ENCODE measurements around the gene CEP95.
A peak's percentile ranks its signal among the peaks of the same experiment; 100 is the strongest.
"Not testable (repeated sequence)": the region's sequence is repeated elsewhere in the genome, so short reads cannot be mapped to it uniquely, and the experiment has no call there.

CEP95 gene

DNA sequence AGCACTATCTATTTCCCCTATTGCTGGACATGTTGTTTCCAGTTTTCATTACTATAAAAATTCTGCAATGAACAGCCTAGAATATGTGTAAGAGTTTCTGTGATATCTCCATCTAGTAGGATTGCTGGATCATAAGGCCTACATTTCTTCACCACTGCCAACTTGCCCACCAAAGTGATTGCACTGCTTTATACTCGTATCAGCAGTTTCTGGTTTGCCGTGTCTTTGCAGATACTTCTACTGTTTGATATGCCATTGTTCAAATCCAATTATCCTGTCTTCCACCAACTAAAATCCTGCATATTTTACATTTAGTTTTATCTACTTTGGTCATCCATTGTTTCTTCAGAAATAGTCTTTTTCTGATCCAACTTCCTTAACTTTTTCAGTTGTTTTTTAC, 21.1 kb downstream of the CEP95 start:
- no peak for DNase-seq

DNA sequence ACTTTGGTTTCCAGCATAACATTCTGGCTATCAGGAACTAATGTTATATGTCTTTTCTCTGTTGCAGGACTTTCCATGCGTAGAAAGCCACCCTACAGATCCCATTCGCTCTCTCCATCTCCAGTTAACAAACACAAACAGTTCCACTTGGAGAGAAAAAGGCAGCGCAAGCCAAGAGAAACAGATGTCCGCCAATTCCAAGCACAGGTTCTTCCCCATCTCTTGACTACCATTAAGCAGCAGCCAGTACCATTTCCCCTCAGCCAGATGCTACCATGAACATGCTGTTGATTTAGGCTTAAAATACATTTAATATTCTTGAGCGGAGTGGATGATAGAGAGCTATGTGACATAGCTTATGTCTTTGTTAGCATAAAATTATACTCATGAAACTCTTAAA, 22.4 kb downstream of the CEP95 start:
- DNase-seq = no peak

DNA sequence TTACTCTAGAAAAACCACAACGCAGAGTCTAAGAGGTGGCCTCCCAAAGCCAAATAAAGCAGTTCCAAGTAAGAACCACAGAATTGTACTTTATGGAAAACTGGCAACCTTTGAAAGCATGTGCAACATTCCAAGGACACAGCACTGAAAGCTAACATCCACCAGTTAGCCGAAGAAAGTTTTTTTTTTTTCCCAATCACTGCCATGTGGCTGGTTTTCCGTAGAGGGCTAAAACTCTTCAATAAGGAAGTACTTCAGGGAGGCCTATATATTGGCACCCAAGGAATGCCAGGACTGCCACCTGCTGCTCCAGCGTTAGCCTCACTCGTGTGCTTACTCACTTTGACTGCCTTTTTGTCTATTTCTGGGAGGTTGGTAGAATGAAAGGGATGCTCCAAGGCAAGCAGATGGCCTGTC, 25.2 kb downstream of the CEP95 start:
- no peak for DNase-seq

DNA sequence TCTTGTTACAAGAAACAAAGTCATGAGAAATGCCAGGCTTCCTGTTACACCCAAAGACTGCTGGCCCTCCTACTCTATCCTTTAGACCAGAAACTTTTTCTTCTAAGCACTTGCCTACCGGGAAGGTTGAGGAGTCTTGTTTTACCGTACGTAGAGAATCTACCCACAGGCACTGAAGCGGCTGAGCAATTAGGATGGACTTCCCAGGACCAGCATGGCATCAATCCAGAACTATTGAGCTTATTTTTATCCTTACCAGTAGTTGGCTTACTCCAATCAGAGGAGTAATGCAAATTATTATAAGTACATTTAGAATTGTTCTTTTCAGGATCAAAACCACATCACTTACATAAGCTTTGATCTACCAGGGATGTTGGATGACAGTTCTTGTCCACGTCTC, 25.6 kb downstream of the CEP95 start:
- no peak for DNase-seq

DNA sequence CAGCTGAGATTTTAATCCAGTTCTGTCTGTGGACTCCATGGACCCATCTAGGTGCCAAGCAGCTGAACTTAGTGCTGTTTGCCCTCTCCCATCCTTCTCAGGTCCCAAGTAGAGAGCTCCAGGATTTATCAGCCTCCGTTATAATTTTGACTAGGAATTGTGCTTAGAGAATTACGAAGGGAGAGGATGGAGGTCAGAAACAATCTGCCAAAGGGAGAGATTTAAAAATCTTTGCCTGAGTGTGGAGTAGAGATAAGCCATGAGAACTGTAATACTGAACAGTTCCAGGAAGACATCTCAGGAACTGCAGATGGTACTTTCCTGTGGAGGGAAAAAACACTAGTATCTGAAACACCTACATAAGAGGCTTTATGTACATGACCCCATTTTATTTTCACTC, 27.0 kb downstream of the CEP95 start:
- DNase-seq = no peak

DNA sequence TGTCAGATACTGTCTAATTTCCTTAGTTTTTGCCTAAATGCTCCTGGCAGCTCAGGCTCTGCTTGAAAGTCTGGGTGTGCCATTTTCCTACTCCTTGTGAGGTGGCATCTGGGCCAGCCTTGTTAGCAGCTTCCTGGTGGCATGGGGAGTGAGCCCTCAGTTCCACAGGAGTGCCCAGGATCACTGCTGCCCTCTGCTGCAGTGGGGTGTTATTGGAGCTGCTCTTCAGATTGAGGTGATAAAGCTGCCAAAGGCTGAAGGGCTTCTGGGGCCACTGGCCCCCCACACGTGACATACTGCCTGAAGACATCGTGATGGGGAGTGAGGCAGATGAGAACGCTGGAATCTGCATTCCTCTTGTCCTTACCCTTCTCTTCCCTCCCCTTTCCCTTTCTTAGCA, 27.4 kb downstream of the CEP95 start:
- DNase-seq = peak; percentile 16

DNA sequence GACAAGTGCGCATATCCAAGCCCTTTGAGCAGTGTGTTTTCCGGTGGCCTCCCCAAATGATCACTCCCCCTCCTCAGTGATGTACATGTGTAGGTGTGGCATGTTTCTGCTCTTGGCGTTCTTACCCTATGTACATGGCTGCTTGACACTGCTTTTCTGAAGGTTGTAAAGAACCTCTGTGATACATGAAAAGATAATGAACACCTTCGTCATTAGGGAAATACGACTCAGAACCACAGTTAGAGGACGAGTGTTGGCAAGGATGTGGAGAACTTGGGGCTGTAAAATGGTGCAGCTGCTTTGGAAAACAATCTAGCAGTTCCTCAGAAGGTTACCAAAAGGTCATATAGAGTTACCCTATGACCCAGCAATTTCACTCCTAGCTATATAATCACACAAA, 28.6 kb downstream of the CEP95 start:
- no peak for DNase-seq

DNA sequence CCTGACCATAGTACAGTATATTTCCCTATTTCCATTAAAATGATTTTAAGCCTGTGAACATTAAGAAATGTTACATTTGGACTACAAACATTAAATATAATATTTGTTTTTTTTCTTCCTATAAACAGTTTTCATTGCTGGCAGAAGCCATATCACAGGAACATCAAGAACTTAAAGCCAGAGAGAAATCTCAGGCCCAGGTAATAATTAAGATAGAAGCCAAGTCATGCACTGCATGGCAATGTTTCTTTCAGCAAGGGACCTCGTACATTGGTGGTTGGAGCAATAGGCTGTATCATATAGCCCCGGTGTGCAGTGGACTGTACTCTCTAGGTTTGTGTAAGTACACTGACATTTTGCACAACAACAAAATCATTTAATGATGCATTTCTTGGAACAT, 30.1 kb downstream of the CEP95 start:
- DNase-seq = no peak

DNA sequence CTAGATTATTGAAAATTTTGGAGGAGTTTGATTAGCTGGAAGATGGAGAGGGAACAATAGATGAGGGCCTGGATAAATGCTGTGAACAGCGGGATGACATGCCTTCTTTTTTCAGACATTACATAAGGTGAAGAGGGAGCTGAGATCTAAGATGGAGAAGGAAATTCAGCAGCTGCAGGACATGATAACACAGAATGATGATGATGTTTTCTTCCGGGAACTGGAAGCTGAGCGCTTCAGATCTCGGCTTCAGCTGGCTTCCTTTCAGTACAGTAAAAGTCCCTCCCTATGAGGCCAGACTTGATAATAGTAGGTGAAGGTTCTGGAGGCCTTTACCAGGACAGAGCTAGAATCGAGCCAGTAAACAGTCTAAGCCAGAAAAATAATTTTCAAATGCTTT, 30.7 kb downstream of the CEP95 start:
- no peak for DNase-seq

DNA sequence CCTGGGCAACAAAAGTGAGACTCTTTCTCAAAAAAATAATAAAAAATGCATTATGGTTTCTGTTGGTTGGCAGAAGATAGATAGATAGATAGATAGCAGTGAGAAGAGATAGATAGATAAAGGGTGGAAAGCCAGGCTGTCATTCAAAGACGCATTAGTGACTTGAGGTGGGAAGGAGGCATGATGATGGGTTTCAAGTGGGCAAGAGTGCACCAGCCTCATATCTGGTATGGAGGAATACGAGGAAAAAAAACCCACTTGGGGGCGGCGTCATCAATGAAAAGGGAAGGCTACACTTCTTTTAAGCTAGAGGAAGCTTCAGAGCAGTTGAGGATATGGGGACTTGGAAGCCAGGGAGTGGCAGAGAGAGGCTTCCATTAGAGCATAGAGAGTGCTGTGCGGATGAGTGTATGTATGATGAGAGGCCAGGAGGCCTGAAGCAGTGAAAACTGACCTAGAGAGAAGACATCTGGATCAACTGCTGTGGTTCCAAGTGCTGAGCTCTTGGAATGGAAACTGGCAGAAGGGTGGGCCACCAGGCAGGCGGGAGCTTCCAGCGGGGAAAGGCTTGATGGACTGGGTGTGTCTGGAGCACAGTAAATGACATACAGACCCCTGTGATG, 31.8 kb downstream of the CEP95 start:
- DNase-seq = no peak

DNA sequence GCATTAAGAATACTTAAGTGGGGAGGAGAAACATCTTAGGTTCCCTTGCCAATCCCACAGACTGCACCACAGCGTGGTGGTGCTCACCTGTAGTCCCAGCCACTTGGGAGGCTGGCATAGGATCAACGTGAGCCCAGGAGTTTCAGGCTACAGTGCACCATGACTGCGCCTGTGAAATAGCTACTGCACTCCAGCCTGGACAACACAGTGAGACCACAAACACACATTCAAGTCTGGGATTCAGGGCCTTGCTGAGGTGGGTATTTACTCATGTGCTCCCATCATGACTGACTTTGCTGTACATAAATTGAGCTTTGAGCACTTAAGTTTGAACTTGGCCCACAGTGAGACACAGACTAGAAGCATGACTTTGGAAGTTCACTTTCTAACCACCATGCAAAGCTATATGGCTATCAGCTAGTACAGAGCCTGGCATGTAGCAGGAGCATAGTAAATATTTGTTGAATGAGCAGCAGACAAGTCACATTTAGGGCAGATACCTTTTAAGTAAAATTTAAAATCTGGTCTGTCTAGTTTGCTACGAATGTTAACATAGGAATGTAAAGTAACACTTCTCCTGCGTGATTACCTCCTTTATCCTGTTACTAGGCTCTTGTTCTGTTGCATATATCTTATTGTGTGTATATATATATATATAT, 33.5 kb downstream of the CEP95 start:
- no peak for DNase-seq

DNA sequence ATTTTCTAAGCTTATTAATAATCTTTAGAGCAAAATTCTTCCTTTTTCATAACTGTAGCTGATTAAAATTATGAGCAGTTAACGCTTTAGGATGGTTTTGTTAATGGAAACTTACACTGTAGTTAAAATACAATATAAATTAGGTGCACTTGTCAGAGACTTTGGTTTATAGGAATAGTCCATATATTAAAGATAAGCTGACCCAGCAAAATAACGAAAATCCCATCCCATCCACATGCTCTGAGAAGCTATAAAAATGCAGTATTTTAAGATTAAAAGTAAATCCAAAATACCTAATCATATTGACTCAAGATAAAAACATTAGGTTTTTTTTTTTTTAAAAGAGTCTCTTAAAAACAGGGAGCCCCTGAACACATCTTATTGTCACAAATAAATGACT, 38.0 kb downstream of the CEP95 start:
- DNase-seq = no peak

DNA sequence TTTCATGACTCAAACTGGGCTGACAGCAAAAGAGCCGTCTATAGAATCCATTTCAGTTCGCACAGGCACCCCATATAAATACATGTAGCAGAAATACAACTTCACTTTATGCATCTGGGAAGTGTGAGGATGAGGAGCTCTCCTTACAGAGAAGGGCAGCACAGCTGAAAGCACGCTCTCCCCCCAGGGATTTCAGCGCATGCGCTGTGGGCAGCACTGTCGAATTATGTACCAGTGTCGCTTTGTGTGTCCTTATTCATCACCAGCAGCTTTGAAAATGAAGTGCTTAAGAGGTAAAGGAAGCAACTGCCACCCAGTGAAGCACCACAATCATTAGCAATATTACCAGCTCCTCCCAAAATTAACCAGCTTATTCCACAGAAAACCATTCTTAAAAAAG, 39.9 kb downstream of the CEP95 start:
- no peak for DNase-seq

DNA sequence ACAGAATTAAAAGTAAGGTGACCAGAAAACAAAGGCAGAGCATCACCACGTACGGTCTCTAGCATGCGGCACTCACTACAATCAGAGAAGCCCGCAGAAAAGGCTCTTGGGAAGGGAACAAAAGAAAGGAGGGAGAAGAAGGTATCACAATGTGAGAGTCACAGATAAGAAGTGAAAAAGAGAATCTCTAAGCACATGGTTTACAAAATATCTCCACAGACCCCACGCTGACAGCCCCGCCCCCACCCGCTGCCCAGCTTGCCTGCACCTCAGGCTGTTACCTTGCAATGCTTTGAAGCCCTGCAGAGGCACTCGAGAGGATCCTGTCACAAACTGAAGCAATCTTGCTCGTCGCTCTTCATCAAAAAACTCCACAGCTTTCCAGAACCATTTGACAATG, 40.5 kb downstream of the CEP95 start:
- DNase-seq = no peak

DNA sequence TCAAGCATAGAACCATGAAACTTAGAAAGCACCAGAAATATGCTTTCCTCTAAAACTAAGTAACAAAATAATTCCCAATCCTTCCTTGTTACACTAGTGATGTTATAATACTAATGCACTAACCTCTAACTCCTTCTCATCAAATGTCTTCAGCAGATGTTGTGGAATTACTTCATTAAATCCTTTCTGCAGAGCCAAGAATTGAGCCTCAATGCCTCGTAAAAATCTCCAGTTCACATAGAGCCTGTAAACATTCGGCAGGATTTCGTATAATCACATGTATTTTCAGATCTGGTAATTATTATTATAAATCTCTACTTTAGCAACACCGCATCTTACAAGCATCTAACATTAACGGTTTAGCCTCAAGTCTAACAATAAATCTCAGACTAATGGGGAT, 44.7 kb downstream of the CEP95 start:
- DNase-seq = no peak

DNA sequence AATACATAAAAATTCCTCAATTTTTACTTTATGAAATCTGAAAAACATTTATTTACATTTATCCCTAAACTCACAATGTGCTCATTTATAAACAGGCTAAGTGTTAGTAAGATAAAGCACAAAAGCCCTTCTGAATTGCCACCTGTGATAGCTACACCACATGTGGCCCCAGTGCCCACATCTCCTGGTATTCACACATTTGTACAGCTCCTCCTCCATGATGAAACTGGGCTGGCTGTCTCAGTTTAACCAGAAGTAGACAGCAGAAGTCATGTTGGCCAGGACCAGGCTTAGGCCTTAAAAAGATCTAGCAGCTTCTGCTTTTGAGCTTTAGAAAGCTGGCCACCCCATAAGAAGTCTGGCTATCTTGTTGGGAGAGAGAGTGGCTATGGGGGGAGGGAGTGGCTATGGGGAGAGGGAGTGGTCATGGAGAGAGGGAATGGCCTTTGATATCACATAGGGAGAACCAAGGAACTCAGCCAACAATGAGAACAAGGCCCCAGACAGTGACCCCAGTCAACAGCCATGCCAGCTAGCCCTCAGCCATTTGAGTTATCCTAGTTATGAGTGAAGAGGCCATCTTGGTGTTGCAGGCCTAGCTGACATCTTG, 47.4 kb downstream of the CEP95 start:
- DNase-seq = no peak

DNA sequence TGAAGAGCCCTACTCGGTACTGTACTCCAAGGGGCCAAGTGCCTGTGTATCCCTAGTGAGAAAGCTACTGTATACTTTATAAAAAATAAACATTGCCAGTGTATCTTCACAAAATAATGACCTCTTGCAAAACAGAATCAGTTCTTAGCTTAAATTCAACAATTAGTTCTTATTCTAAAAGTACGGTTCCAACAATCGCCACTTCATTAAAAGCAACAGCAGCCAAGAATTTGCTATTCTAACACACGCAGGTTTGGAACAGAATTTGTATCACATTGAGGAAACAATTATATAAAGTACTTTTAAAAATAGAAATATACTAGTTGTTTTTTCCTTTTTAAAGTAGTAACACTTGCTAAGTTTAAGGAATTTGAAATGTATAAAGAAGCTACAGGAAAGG, 48.5 kb downstream of the CEP95 start:
- DNase-seq = no peak

DNA sequence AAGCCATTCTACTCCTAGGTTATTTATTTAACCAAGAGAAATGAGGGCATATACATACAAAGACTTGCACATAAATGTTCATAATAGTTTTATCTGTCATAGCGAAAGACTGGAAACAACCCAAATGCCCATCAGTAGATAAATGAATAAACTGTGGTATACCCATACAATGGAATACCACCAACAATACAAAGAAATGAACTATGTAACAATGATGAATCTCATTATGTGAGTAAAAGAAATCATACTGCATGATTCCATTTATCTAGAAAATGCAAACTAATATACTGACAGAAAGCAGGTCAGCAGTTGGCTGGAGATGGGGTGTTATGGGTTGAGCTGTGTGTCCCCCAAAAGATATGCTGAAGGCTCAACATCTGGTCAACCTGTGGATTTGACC, 57.3 kb downstream of the CEP95 start:
- no peak for DNase-seq

DNA sequence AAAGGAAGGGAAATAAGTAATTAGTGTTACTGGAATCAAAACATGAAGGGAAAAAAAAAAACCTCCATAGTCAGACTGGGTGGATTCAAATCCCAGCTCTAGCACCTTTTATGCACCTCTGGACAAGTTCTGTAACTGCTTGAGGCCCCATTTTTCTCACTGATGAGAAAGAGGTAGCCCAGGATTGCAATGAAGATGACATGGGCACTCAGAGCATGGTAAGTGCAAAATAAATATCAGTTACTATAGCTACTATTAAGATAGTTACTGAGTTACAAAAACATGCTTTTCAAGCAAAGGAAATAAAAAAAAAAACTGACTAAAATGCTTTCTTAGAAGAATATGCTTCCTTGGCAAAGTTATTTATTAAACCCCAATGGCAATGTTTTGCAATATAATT, 58.8 kb downstream of the CEP95 start:
- DNase-seq = no peak

DNA sequence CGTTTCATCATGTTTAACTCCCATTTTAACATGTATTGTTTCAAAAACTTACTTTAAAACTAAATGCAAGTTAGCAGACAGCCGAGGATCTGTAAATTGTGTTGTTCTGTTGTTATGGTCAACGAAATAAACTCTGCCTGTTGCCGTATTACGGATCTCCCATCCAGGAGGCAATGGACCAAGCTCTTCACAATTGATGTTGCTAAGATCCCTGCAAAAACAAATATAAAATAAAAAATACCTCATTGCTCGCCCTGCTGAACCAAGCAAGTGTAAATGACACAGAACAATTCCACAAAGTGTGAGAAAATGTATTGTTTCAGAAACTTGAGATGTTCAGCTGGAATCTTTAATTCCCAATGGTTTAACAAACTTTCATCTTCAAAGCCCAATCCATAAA, 65.0 kb downstream of the CEP95 start:
- DNase-seq = no peak

DNA sequence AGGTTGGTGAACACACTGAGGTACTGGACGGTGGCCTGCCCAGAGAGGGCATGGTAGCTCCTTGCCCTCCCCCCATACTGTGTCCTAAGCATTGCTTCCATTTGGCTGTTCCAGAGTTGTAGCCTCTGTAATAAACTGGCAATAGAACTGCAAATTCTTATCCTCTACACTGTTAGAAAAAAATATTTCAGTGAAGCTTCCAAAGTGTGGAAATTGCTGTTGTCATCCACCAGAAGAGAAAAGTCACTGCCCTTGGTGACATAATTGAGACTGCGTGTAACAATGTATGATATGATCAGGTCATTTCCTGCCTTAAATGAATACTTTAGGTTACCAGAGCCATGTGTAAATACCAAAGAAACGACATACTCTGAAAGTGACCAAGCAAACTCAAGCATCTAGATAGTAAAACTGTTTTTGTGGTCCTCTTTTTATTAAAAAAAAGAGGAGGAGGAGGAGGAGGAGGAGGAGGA, 65.9 kb downstream of the CEP95 start:
- no peak for DNase-seq

DNA sequence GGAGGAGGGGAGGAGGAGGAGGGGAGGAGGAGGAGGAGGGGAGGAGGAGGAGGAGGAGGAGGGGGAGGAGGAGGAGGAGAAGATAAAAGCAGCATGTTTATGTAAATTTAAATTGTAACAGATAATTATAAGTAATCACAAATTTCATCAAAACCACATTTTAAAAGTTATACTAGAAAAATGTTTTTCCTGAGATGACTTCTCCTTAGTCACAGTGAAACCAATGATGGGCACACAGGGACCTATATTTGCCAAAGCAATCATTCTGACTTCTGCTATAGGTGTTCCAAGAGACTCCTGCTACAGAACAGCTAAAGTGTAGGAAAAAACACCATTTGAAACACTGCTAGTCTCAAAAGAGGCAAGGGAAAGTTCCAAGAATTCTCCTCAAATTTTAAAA, 66.4 kb downstream of the CEP95 start:
- DNase-seq = no peak

DNA sequence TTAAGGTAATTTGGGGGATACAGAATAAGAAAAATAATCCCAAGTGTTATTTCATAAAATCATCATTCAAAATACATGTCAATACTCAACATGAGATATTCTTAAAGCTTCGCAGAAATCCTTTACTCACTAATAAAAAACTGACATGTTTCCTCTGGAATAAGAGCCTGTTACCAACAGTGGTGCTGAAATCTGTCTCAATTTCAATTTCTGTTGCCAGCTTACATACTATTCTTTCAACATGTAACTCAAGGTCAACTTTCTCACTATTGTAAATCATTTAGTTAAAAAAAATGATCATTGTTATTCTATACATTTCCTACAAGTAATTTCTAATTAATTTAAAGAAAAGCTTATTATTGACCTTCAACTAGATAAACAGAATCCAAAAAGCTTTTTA, 67.9 kb downstream of the CEP95 start:
- DNase-seq = no peak

DNA sequence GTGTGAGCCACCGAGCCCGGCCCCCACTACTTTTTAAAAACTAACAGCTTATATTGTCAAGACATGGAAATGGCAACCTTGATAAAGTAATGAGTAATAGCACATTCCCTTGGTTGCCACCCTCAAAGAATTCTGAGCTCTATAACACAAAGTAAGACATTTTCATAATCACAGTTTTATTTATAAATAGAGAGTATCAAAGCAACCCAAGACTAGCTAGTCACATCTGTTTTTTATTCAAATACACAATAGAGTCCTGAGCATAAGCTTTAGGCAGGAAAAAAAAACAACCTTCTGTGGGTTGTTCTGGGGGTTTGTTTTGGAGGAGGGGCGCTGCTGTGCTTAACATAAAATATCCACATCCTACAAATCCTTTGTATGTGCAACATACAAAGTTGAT, 68.7 kb downstream of the CEP95 start:
- DNase-seq = no peak

DNA sequence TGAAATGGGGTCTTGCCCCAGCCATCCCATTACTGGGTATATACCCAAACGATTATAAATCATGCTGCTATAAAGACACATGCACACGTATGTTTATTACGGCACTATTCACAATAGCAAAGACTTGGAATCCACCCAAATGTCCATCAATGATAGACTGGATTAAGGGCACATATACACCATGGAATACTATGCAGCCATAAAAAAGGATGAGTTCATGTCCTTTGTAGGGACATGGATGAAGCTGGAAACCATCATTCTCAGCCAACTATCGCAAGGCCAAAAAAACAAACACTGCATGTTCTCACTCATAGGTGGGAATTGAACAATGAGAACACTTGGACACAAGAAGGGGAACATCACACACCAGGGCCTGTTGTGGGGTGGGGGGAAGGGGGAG, 70.2 kb downstream of the CEP95 start:
- not testable (repeated sequence) for DNase-seq

Data from RPMI8226 (cell line).